Large intestine (tissue), 3 donors: ENCODE results near the gene PDCD7. TPM values are rescaled to one million over a fixed set of nuclear protein-coding genes. Genes with fewer than 3 reads are reported as not detected.
"Not testable (repeated sequence)": the region's sequence is repeated elsewhere in the genome, so short reads cannot be mapped to it uniquely, and the experiment has no call there.

ENCODE experiments used
- DNase-seq, 2 donors: peaks; one replicate each; pipeline versions ENCODE4 v3.0.0 to v3.0.0-alpha.2; 2013
- H3K27ac ChIP-seq: one replicate; pipeline ENCODE4 v1.5.1; 2013; ENCODE audit warnings: low read length
- H3K27me3 ChIP-seq: 2 replicates; pipeline ENCODE4 v1.6.1; 2013; ENCODE audit warnings: low read length; ENCODE audit not compliant: control insufficient read depth, insufficient read depth
- H3K36me3 ChIP-seq: 2 replicates; pipeline ENCODE4 v1.6.1; 2013; ENCODE audit warnings: low read length; ENCODE audit not compliant: control insufficient read depth, insufficient read depth
- H3K4me1 ChIP-seq: one replicate; pipeline ENCODE4 v1.6.1; 2013; ENCODE audit warnings: low read length; ENCODE audit not compliant: control insufficient read depth, insufficient read depth
- H3K4me3 ChIP-seq: one replicate; pipeline ENCODE4 v1.5.1; 2013; ENCODE audit warnings: low read length
- H3K9me3 ChIP-seq: one replicate; pipeline ENCODE4 v1.6.1; 2013; ENCODE audit warnings: mild to moderate bottlenecking, low read depth, low read length, moderate library complexity; ENCODE audit not compliant: control insufficient read depth
- WGBS: methylation state at CpG from one replicate; pipeline ENCODE4 v1.1.5; 2013; ENCODE audit warnings: low lambda C conversion rate; ENCODE audit not compliant: insufficient coverage; 5-methylcytosine and 5-hydroxymethylcytosine counted together
- polyA plus RNA-seq: library from polyadenylated mRNA; unstranded; fragments of 120-200 nt; gene quantifications from one replicate; pipeline ENCODE4 v1.2.1, GENCODE V29; 2013

The PDCD7 gene
- polyA plus RNA-seq, 1 donor, result 21.0 TPM

DNA sequence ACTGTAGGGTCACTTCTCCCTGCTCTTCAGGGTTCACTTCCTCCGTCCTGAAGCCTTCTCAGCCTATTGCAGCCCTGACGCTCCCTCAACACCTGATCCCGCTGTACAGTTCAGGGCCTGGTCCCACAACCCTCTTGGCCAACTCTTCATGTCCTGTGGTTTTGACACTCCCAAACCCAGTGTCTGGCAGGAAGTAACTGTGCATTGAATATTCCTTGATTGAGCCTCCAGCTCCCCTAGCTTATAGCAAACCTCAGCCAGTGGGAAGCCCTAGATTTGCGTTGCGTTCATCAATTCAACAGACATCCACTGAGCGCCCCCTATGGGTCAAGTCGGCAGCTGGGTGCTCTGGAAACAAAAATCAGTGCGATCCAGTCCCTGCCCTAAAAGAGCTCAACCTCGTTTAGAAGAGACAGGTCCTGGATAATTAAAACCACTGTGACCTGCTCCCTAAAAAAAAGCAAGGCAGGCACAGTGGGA is 32.2 kb downstream of the PDCD7 start:
- no CpG with 5 or more reads among the region's 9 CpGs for WGBS
- H3K27me3 ChIP-seq, result no peaks in the 10 kb centered on the region
- peaks cover 64% of the 10 kb centered on the region for H3K36me3 ChIP-seq
- H3K4me3 ChIP-seq, result no peak overlapping the region
- no peak overlapping the region for H3K27ac ChIP-seq
- peak; percentile 56 to 66 for DNase-seq
- peaks cover 9% of the 10 kb centered on the region for H3K4me1 ChIP-seq
- no peaks in the 10 kb centered on the region for H3K9me3 ChIP-seq

DNA sequence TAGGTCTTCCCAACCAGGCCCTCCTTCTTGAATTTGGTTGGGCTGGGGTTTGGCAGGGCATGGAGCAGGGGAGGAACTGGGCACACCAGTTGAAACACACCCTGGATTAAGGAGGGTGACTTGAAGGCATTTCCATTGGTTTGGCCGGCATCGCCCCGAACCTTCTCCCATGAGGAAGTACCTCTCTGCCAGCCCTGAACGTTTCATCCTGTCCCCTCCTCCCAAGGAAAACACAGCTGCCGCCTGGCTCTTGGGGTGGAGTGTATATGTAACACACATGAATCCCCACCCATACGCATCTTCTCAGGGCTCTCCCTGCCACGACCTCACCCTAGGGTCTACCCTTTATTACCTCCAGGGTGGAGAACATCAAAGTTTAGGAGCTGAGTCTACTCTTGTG is 33.2 kb downstream of the PDCD7 start:
- no peak for DNase-seq
- H3K27ac ChIP-seq, result no peak overlapping the region
- H3K27me3 ChIP-seq, result no peaks in the 10 kb centered on the region
- H3K36me3 ChIP-seq, result peaks cover 54% of the 10 kb centered on the region
- H3K4me1 ChIP-seq, result peaks cover 19% of the 10 kb centered on the region
- 50% methylated on average over 1 of the region's 7 CpGs for WGBS
- no peak overlapping the region for H3K4me3 ChIP-seq
- no peaks in the 10 kb centered on the region for H3K9me3 ChIP-seq

DNA sequence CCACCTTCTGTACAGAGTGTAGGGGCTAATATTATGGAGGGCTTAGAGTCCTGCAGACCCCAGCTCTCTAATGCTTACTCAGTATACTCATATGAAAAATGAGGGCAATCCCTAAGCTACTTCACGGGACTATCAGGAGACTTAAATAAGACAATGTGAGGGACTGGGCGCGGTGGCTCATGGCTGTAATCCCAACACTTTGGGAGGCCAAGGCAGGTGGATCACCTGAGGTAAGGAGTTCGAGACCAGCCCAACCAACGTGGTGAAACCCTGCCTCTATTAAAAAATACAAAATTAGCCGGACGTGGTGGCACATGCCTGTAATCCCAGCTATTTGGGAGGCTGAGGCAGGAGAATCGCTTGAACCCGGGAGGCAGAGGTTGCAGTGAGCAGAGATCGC is 33.8 kb downstream of the PDCD7 start:
- not testable (repeated sequence) for H3K27ac ChIP-seq, H3K9me3 ChIP-seq, H3K4me3 ChIP-seq, DNase-seq, H3K27me3 ChIP-seq
- peaks cover 26% of the 10 kb centered on the region for H3K4me1 ChIP-seq
- H3K36me3 ChIP-seq, result peaks cover 48% of the 10 kb centered on the region
- no CpG with 5 or more reads among the region's 10 CpGs for WGBS

DNA sequence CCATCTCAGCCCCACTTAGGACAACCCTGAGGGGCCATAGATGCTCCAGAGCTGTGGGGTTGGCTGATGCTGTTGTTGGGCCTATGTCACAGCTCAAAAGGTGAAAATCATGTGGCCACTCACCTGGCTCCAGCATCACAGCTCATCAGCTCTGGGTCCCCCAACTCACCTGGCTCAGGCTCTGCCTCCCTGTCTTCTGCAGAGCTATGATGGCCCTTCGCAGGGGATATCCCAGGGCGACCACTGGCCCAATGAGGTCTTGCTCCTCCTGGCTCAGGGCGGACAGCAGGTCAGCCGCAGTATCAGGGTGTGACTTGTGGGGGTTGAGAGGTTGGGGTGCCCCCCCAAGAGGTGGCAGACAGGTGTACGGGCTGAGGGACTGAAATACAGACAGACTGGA is 34.3 kb downstream of the PDCD7 start:
- no peak for DNase-seq
- peaks cover 45% of the 10 kb centered on the region for H3K36me3 ChIP-seq
- WGBS, result no CpG with 5 or more reads among the region's 5 CpGs

DNA sequence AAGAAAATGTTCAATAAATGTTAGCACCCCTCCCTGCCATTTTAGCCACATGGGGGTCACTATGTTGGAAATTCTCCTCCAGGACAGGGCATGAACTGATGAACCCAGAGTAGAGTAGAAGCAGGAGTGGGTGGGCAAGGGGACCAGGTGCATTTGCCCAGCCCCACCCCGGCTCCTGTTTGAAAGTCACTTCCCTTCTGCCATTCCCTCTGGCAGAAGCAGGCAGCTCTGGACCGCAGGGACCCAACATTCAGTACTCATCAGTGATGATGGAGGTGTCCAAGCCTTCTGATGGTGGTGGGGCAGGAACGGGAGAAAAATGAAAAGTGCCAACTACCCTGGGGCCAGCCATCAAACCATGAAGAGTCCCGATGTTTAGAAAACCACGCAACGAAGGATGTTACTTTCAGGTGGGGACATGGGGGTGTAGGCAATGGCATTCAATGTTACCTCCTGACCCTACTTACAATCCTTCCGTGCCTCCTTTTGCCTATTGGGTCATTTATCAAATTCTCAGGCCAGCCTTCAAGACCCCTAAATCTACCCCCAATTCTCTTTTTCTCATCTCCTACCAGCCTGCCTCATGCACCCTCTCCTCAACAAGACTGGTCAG is 35.9 kb downstream of the PDCD7 start:
- Histone ChIP-seq H3K4me1 (peaks cover 45% of the 10 kb centered on the region), H3K27me3 (no peaks in the 10 kb centered on the region), H3K9me3 (no peaks in the 10 kb centered on the region), H3K27ac (no peak overlapping the region), H3K4me3 (no peak overlapping the region), H3K36me3 (peaks cover 40% of the 10 kb centered on the region)
- DNase-seq, result no peak
- 100% methylated on average over 1 of the region's 7 CpGs for WGBS

More for the DNA sequence above, 34.3 kb downstream of the PDCD7 start:
- Histone ChIP-seq H3K27me3 (no peaks in the 10 kb centered on the region), H3K9me3 (no peaks in the 10 kb centered on the region), H3K4me1 (peaks cover 30% of the 10 kb centered on the region), H3K27ac (no peak overlapping the region), H3K4me3 (no peak overlapping the region)

DNA sequence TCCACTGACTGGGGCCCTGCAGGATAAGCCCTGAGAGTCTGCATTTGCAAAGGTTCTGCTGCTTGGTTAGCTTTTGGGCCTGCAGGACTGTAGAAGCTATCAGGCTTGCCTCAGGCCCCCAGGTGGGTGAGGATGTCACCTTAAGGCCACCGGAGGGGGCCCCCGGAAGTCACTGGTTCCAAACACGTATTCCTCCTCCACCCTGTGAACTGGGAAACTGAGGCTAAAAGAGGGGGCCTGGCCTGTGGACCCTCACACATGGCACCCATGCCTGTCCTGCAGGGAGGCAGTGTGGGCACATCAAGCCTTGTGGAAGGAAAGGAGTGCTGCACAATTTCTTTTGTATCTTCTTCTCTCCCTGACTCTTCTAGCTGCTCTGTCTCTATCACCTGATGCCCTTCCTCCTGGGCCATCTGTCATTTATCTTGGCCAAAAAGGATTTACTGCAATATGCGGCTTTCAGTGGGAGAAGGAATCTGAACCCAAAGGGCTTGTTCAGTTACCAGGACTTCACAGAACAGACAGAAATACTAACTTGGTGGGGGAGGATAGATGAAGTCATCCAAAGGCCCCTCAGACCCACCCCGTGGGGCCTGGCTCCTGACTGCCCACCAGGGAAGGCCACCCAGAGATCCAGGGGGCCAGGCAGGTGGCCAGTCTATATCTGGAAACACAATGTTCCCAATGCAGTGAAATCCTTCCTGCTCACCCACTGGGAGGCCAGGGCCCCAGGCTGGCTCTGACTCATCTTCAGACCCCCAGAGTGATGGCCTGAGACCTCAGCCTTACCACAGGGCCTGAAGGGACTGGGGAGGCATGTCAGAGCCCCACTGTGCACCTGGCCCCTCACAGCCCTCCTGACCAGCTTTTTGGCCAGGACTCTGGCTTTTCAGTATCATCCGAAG is 36.9 kb downstream of the PDCD7 start:
- DNase-seq, result no peak
- H3K27me3 ChIP-seq, result no peaks in the 10 kb centered on the region
- no CpG with 5 or more reads among the region's 6 CpGs for WGBS
- H3K4me1 ChIP-seq, result peaks cover 53% of the 10 kb centered on the region
- peaks cover 40% of the 10 kb centered on the region for H3K36me3 ChIP-seq
- H3K27ac ChIP-seq, result peak overlapping the region; percentile 10
- no peaks in the 10 kb centered on the region for H3K9me3 ChIP-seq
- no peak overlapping the region for H3K4me3 ChIP-seq

DNA sequence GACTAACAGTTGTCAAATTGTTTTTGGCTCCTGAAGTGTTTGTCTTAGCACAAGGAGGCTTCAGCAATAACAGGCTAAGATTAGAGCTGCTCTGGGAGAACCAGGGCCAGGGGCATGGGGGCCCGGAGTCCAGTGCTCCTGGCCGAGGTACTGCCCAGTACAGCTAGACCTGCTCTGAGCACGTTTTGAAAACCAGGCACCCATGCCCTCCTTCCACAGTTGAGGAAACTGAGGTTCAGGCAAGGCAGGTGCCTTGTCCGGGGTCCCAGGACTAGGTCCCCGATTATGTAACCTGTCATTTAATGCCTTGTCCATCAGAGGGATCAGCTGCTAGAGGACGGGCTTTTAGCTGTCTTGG is 37.9 kb downstream of the PDCD7 start:
- Histone ChIP-seq H3K4me1 (peaks cover 50% of the 10 kb centered on the region), H3K27ac (peak overlapping the region; percentile 48)
- WGBS, result no CpG with 5 or more reads among the region's 6 CpGs

DNA sequence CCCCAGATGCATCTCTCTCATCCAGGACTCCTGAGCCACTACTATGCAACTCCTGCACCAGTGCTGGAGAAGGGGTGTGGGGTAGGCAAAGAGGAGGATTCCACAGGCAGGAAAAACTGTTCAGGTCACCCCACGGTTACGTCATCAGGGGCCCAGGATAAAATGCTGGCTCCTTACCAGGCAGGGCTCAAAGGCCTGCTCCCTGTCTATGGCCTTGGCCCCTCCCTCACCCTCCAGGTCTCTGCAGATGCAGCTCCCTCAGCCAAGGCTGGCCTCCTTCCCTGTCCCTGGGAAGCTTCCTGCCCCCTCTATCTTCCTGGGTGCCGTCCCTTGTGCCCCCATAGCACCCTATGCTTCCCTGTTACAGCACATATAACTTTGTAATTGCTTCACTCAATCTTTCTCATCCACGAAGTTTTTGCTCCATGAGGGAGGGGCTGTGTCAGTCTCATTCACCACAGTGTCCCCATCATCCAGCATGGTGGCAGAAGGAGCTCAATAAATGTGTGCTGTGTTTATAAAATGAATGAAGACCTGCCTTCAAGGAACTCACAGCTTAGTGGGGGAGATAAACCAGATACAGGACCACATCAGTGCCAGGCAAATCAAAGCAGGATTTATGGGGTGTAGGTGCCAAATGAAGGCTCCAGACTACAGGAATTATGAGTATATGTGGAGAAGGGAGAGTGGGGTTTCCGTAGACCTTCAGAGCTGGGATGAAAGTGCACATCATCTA is 38.4 kb downstream of the PDCD7 start:
- WGBS, result 100% methylated on average over 1 of the region's 5 CpGs
- Histone ChIP-seq H3K4me3 (no peak overlapping the region), H3K27me3 (no peaks in the 10 kb centered on the region), H3K36me3 (peaks cover 28% of the 10 kb centered on the region), H3K27ac (peak overlapping the region; percentile 81), H3K4me1 (peaks cover 56% of the 10 kb centered on the region), H3K9me3 (no peaks in the 10 kb centered on the region)
- peak; percentile 83 to 93 for DNase-seq

More for the DNA sequence above, 37.9 kb downstream of the PDCD7 start:
- Histone ChIP-seq H3K9me3 (no peaks in the 10 kb centered on the region), H3K4me3 (no peak overlapping the region), H3K36me3 (peaks cover 34% of the 10 kb centered on the region), H3K27me3 (no peaks in the 10 kb centered on the region)
- no peak for DNase-seq

DNA sequence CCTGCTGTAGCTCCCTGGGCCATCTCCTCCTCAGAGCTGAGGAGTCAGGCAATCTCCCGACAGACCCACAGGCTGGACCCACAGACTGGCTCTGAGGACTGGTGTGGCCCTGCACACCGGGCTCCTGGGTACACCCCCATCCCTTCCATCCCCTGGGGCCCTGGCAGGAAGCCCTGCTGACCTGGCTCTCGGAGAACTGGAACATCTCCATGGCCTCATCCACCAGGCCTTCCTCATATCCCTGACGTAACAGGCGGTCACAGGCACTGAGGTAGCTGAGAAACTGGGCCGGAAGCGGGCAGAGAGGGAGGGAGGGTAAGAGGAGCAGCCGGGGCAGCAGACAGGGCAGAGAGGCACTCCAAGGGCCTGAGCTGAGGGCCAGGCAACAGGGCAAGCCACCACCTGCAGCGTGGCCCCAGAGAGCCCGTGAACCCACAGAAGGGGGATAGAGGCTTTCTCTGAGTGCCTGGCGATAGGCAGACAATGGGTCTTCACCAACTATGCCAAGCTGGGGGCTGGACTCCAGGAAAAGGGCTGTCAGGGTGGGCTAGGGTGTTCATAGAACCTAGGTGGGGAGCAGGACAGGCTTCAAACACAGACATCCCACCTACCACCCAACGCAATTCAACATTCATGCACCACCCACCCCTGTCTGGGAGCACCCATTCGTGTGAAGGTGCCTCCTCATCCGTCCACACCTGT is 39.2 kb downstream of the PDCD7 start:
- peaks cover 24% of the 10 kb centered on the region for H3K36me3 ChIP-seq
- no peaks in the 10 kb centered on the region for H3K27me3 ChIP-seq
- peak in 1 of 2 donors; percentile 64 for DNase-seq
- H3K4me1 ChIP-seq, result peaks cover 63% of the 10 kb centered on the region
- peak overlapping the region; percentile 81 for H3K27ac ChIP-seq
- no CpG with 5 or more reads among the region's 14 CpGs for WGBS
- no peaks in the 10 kb centered on the region for H3K9me3 ChIP-seq
- H3K4me3 ChIP-seq, result no peak overlapping the region

DNA sequence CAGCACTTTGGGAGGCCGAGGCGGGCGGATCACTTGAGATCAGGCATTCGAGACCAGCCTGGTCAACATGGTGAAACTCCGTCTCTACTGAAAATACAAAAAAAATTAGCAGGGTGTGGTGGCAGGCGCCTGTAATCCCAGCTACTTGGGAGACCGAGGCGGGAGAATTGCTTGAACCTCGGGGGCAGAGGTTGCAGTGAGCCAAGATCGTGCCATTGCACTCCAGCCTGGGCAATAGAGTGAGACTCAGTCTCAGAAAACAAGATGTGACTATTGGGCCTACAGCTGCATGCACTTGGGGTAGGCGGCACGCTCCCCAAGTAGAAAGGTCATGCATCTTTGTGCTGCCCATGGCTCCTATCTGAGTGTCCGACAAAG is 39.8 kb downstream of the PDCD7 start:
- not testable (repeated sequence) for H3K9me3 ChIP-seq, H3K27me3 ChIP-seq, H3K4me3 ChIP-seq, DNase-seq
- Histone ChIP-seq H3K36me3 (peaks cover 17% of the 10 kb centered on the region), H3K27ac (peak overlapping the region; percentile 81), H3K4me1 (peaks cover 70% of the 10 kb centered on the region)
- WGBS, result no CpG with 5 or more reads among the region's 13 CpGs
